Epithelial cell of proximal tubule (primary cell): ENCODE measurements around the gene RASSF7. TPM values are rescaled to one million over a fixed set of nuclear protein-coding genes. Genes with fewer than 3 reads are reported as not detected.

ENCODE experiments used
- DNase-seq: peaks from one replicate; pipeline ENCODE4 v3.0.0-alpha.2; 2011; ENCODE audit warnings: low read depth
- H3K4me3 ChIP-seq: 2 replicates; pipeline ENCODE4 v1.5.1; 2011; ENCODE audit warnings: low read depth, mild to moderate bottlenecking, low read length
- total RNA-seq: library from RNA; depleted of rRNA; stranded (reverse); fragments of >200 nt; gene quantifications from 2 replicates; pipeline ENCODE4 v1.2.3, GENCODE V29; 2015
- TF ChIP-seq, protein P1 (sequence below): conservative IDR thresholded peaks from 2 replicates; pipeline ENCODE4 v1.5.1; 2012; ENCODE audit warnings: low read depth, mild to moderate bottlenecking, low read length

The RASSF7 gene
- total RNA-seq, 1 donor from 2014 or later = 154 TPM

DNA sequence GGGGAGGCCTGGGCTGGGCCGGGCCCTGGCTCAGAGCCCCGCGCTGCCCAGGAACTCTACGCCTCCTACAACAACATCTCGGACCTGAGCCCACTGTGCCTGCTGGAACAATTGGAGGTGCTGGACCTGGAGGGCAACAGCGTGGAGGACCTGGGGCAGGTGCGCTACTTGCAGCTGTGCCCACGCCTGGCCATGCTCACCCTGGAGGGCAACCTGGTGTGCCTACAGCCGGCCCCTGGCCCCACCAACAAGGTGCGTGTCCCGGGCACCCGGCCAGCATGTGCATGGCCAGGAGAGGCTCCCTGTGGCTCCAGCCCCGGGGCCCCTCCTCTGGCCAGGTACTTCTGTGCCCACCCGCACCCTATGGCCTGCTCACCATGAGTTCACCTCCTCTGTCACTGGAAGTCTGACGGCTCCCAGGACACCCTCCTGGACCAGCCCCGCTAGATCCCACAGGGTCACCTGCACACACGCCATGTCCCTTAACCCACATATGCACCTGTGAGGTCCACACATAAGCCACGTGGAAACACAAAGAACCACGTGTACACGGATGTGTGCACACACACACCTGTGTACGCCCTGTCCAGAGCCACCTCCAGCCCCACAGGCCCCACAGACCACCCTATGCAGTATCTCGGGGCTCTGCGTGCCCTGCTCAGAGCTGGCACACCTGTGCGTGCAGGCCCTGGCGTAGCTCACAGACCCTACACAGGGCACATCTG is 10.6 kb upstream of the RASSF7 start:
- H3K4me3 ChIP-seq = no peak overlapping the region
- TF ChIP-seq, protein P1, sequence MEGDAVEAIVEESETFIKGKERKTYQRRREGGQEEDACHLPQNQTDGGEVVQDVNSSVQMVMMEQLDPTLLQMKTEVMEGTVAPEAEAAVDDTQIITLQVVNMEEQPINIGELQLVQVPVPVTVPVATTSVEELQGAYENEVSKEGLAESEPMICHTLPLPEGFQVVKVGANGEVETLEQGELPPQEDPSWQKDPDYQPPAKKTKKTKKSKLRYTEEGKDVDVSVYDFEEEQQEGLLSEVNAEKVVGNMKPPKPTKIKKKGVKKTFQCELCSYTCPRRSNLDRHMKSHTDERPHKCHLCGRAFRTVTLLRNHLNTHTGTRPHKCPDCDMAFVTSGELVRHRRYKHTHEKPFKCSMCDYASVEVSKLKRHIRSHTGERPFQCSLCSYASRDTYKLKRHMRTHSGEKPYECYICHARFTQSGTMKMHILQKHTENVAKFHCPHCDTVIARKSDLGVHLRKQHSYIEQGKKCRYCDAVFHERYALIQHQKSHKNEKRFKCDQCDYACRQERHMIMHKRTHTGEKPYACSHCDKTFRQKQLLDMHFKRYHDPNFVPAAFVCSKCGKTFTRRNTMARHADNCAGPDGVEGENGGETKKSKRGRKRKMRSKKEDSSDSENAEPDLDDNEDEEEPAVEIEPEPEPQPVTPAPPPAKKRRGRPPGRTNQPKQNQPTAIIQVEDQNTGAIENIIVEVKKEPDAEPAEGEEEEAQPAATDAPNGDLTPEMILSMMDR = no peak
- no peak for DNase-seq

DNA sequence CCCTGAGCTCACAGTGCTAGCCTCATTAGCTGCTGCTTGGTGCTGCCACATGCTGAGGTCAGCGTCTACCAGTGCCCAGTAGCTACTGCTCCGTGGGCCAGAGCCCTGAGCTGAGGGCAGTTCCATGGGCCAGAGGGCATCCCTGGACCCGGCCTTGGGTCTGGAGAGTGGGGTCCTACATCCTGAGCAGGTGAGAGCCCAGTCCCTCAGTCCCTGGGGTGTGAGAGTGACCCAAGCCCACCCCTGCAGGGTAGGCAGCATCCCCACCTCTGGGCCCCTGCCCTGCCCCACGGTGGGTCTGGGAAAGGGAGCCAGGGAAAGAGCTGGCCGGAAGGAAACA is 10.1 kb upstream of the RASSF7 start:
- H3K4me3 ChIP-seq = no peak overlapping the region
- TF ChIP-seq, protein P1 = no peak
- DNase-seq = no peak

- H3K4me3 ChIP-seq = no peak overlapping the region
- TF ChIP-seq, protein P1 = no peak
- no peak for DNase-seq
These were observed 9.6 kb upstream of the RASSF7 start for GRCh38 chr11:551131-551530.

DNA sequence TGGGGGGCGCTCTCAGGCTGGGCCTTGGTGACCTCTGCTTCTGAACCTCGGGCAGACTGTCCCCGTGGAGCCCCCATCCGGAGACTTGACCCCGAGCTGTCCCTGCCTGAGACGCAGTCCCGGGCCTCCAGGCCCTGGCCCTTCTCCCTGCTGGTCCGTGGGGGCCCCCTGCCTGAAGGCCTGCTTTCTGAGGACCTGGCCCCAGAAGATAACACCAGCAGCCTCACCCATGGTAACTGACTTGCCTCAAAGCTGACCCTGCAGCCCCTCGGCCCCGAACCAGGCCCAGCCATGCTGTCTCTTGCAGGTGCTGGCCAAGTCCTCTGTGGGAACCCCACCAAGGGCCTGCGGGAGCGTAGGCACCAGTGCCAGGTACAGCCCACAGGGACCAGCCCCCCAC is 9.2 kb upstream of the RASSF7 start:
- DNase-seq = no peak
- H3K4me3 ChIP-seq = no peak overlapping the region
- TF ChIP-seq, protein P1 = no peak

DNA sequence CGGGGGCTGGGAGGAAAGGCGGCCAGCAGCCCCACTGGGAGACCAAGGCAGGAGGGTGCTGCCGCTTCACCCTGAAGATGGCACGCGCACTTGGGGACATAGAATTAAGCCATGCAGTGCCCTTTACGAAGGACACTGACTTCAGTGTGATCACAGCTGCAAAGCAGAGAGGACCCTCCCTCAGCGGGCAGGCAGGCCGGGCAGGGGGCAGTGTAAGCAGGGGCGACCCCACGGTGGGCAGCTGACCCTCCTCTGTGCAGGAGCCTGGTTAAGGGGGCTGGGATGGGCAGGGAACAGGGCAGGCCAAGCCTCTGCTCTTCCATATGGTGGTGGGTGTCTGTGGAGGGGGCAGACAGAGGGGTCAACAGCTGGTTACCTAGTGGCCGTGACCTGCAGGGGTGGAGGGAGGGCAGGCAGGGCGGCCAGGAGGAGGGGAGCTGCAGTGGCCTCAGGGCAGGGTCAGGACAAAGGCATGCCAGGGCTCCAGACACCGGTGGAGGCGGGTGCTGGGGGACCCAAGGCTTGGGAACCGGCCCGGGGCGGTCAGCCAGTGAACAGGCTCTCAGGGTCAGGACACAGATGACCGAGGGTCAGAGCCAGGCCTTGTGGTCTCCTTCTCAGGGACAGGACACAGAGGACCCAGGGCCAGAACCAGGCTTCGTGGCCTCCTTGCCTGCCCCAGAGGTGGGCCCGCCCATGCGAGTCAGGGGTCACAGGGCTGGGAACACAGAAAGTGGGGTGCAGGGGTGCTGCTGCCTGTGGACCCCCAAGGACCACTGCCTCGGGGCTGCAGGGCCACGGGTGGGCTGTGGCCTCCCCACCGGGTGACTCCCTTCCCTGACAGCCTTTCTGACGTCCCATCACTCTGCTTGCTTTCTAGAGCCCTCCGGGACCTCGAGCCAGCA is 7.4 kb upstream of the RASSF7 start:
- no peak for DNase-seq
- TF ChIP-seq, protein P1 = no peak
- no peak overlapping the region for H3K4me3 ChIP-seq

DNA sequence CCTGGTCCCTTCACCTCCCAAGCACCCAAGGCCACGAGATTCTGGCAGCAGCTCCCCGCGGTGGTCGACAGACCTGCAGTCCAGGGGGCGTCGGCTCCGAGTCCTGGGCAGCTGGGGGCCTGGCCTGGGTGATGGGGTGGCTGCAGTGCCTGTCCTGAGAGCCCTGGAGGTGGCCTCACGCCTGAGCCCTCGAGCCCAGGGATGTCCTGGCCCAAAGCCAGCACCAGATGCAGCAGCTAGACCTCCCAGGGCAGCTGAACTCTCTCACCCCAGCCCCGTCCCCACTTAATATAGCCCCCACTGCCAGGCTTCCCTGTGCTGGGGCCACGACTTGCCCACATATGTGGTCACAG is 6.8 kb upstream of the RASSF7 start:
- TF ChIP-seq, protein P1 = no peak
- no peak for DNase-seq
- H3K4me3 ChIP-seq = no peak overlapping the region
